Common myeloid progenitor, CD34-positive (primary cell): ENCODE data around the gene NRSN1.

ENCODE experiments used
- CTCF ChIA-PET: fragments of 350-600 bp; sonication (Branson Sonifier 250); formaldehyde crosslinking; loops from one replicate; lab custom pipeline; 2021; ENCODE audit warnings: antibody characterized with exemption; lab: Charles Lee
- POLR2A ChIA-PET: fragments of 350-600 bp; sonication (Branson Sonifier 250); formaldehyde crosslinking; loops from one replicate; lab custom pipeline; 2021; ENCODE audit warnings: antibody characterized with exemption; lab: Charles Lee
- DNase-seq, 3 donors: peaks; one replicate each; pipeline versions ENCODE4 v3.0.0 to v3.0.0-alpha.2; 2013
- H3K27ac ChIP-seq, 2 experiments: 1 replicate in 1 of 2; 2 replicates in 1 of 2; pipeline ENCODE4 v1.7.0; 2013; ENCODE audit warnings: inconsistent platforms in 2 of 2, low read length in 2 of 2, mild to moderate bottlenecking in 2 of 2, low read depth in 1 of 2, moderate library complexity in 1 of 2; ENCODE audit not compliant: severe bottlenecking in 2 of 2, insufficient read depth in 1 of 2, poor library complexity in 1 of 2
- H3K27me3 ChIP-seq, 5 experiments: replicated peaks in 2 of 5; 1 replicate in 3 of 5; 2 replicates in 2 of 5; pipeline versions ENCODE4 v1.6.1 to v1.7.0; 2013; ENCODE audit warnings: low read length in 4 of 5, mild to moderate bottlenecking in 2 of 5, moderate library complexity in 2 of 5, inconsistent platforms in 1 of 5; ENCODE audit not compliant: insufficient read depth in 5 of 5, control insufficient read depth in 4 of 5
- H3K36me3 ChIP-seq, 4 experiments: 1 replicate in 2 of 4; 2 replicates in 2 of 4; pipeline versions ENCODE4 v1.6.1 to v1.7.0; 2013; ENCODE audit warnings: low read length in 3 of 4, control low read depth in 1 of 4, mild to moderate bottlenecking in 1 of 4; ENCODE audit not compliant: control insufficient read depth in 4 of 4, insufficient read depth in 4 of 4
- H3K4me1 ChIP-seq, 4 experiments: 1 replicate in 3 of 4; 2 replicates in 1 of 4; pipeline versions ENCODE4 v1.6.1 to v1.7.1; 2013; ENCODE audit warnings: low read length in 3 of 4, mild to moderate bottlenecking in 3 of 4, control low read depth in 1 of 4, inconsistent platforms in 1 of 4, moderate library complexity in 1 of 4; ENCODE audit not compliant: control insufficient read depth in 4 of 4, insufficient read depth in 4 of 4; ENCODE audit errors: control extremely low read depth in 1 of 4
- H3K4me3 ChIP-seq, 7 experiments: 1 replicate in 4 of 7; 2 replicates in 3 of 7; pipeline versions ENCODE4 v1.5.1 to v1.7.0; 2013; ENCODE audit warnings: mild to moderate bottlenecking in 7 of 7, low read length in 6 of 7, moderate library complexity in 6 of 7, inconsistent platforms in 2 of 7, low read depth in 2 of 7, control low read depth in 1 of 7; ENCODE audit not compliant: insufficient read depth in 4 of 7, control insufficient read depth in 1 of 7; ENCODE audit errors: extremely low read depth in 1 of 7
- H3K9me3 ChIP-seq, 5 experiments: 1 replicate in 4 of 5; 2 replicates in 1 of 5; pipeline versions ENCODE4 v1.6.1 to v1.7.1; 2013; ENCODE audit warnings: low read length in 4 of 5, mild to moderate bottlenecking in 2 of 5, inconsistent platforms in 1 of 5, low read depth in 1 of 5, moderate library complexity in 1 of 5; ENCODE audit not compliant: control insufficient read depth in 4 of 5, insufficient read depth in 2 of 5; ENCODE audit errors: control extremely low read depth in 1 of 5
- WGBS: methylation state at CpG from one replicate; pipeline ENCODE4 v1.1.5; 2013; ENCODE audit not compliant: insufficient coverage; 5-methylcytosine and 5-hydroxymethylcytosine counted together

Gene NRSN1

GRCh38 chr6:24110417-24110816 lies 15.6 kb upstream of the NRSN1 start:
- POLR2A ChIA-PET = no interaction called here
- Histone ChIP-seq H3K27ac (no peak overlapping the region), H3K27me3 (peaks cover 0 to 2% (median 0%) of the 10 kb centered on the region in 5 experiments), H3K4me1 (no peaks in the 10 kb centered on the region), H3K36me3 (no peaks in the 10 kb centered on the region), H3K9me3 (no peaks in the 10 kb centered on the region), H3K4me3 (no peak overlapping the region)
- CTCF ChIA-PET = no interaction called here
- DNase-seq = no peak
- no CpG with 5 or more reads among the region's 1 CpG for WGBS

- H3K27me3 ChIP-seq = no peaks in the 10 kb centered on the region
- ChIA-PET CTCF (no interaction called here), POLR2A (no interaction called here)
- no peaks in the 10 kb centered on the region for H3K4me1 ChIP-seq
- no peaks in the 10 kb centered on the region for H3K9me3 ChIP-seq
- H3K36me3 ChIP-seq = no peaks in the 10 kb centered on the region
- no peak overlapping the region for H3K4me3 ChIP-seq
- no peak for DNase-seq
- H3K27ac ChIP-seq = no peak overlapping the region
Observed at GRCh38 chr6:24113891-24114290, 12.1 kb upstream of the NRSN1 start.

- H3K27me3 ChIP-seq = peaks cover 0 to 5% (median 0%) of the 10 kb centered on the region in 5 experiments
- no CpG with 5 or more reads among the region's 2 CpGs for WGBS
- no peaks in the 10 kb centered on the region for H3K36me3 ChIP-seq
- ChIA-PET POLR2A (no interaction called here), CTCF (no interaction called here)
- no peaks in the 10 kb centered on the region for H3K4me1 ChIP-seq
- no peak overlapping the region for H3K27ac ChIP-seq
- no peak for DNase-seq
- H3K9me3 ChIP-seq = no peaks in the 10 kb centered on the region
- H3K4me3 ChIP-seq = no peak overlapping the region
Observed at GRCh38 chr6:24117021-24117420, 9.0 kb upstream of the NRSN1 start.

- POLR2A ChIA-PET = no interaction called here
- no peaks in the 10 kb centered on the region for H3K9me3 ChIP-seq
- H3K4me1 ChIP-seq = peaks cover 0 to 8% (median 5%) of the 10 kb centered on the region in 4 experiments
- WGBS = 94% methylated on average over 7 of the region's 7 CpGs
- no peak overlapping the region for H3K27ac ChIP-seq
- no peak overlapping the region for H3K4me3 ChIP-seq
- no peak for DNase-seq
- no peaks in the 10 kb centered on the region for H3K36me3 ChIP-seq
- H3K27me3 ChIP-seq = peaks cover 0 to 22% (median 11%) of the 10 kb centered on the region in 5 experiments
- CTCF ChIA-PET = no interaction called here
Observed at GRCh38 chr6:24122139-24122538, 3.9 kb upstream of the NRSN1 start.

GRCh38 chr6:24126586-24127192 lies 674 bp downstream of the NRSN1 start:
- WGBS = 0% methylated on average over 6 of the region's 6 CpGs
- POLR2A ChIA-PET = interaction anchor here (0.5 kb wide), 1 partner anchor 37 kb away, joined by 3 read pairs; no protein-coding TSS in a partner anchor
- DNase-seq = peak; percentile 68 to 91 (median 89)

DNA sequence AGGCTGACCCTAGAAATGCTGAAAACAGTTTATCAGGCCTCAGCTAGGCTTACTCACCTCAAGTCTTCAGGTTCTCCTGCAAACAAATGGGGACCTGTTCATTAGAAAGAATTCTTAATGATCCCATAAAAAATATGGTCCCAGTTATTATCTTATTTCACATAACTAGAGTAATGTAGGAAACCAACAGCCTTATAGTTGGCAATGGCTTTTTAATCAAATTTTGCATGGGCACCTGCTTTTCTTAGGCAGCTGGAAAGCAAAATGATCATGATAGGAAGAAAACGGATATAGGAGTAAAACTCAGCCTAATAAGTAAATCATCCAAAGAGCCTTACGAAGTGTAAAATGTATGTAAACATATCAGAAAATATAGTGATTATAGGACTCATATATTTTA lies 1.3 kb downstream of the NRSN1 start:
- Histone ChIP-seq H3K9me3 (no peaks in the 10 kb centered on the region), H3K4me1 (peaks cover 0 to 8% (median 5%) of the 10 kb centered on the region in 4 experiments), H3K36me3 (no peaks in the 10 kb centered on the region), H3K4me3 (no peak overlapping the region), H3K27me3 (peaks cover 0 to 20% (median 11%) of the 10 kb centered on the region in 5 experiments), H3K27ac (no peak overlapping the region)
- DNase-seq = no peak
- ChIA-PET CTCF (no interaction called here), POLR2A (no interaction called here)
- WGBS = no CpG with 5 or more reads among the region's 2 CpGs

More at GRCh38 chr6:24126586-24127192, 674 bp downstream of the NRSN1 start:
- Histone ChIP-seq H3K9me3 (no peaks in the 10 kb centered on the region), H3K27ac (no peak overlapping the region), H3K27me3 (peaks cover 0 to 22% (median 11%) of the 10 kb centered on the region in 5 experiments), H3K36me3 (no peaks in the 10 kb centered on the region), H3K4me1 (peaks cover 0 to 8% (median 5%) of the 10 kb centered on the region in 4 experiments), H3K4me3 (no peak overlapping the region)
- CTCF ChIA-PET = no interaction called here

DNA sequence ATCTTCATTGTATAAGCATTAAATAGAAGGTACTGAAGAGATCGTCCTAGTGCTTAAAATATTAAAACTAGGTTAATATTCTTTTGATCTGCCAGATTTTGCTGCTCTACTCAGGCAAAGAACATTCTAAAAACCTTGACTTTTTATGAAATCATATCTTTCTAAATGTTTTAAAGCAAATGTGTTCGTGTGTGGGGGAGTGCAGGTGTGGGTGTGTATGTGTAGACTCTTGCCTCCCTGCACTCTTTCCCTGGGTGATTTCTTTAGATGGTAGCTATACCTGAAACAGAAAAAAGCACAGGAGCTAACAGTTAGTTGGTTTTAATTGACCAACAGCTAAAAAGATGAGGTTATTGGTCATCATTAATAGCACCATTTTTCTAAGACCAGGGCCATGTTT lies 5.7 kb downstream of the NRSN1 start:
- no peaks in the 10 kb centered on the region for H3K27me3 ChIP-seq
- DNase-seq = no peak
- no peak overlapping the region for H3K27ac ChIP-seq
- no peaks in the 10 kb centered on the region for H3K9me3 ChIP-seq
- H3K36me3 ChIP-seq = no peaks in the 10 kb centered on the region
- H3K4me1 ChIP-seq = no peaks in the 10 kb centered on the region
- no peak overlapping the region for H3K4me3 ChIP-seq
- WGBS = 100% methylated on average over 1 of the region's 2 CpGs
- ChIA-PET POLR2A (no interaction called here), CTCF (no interaction called here)
